Heart right ventricle (tissue), 16 donors: ENCODE measurements around the gene ZBTB1. TPM values are rescaled to one million over a fixed set of nuclear protein-coding genes. Genes with fewer than 3 reads are reported as not detected.

Source experiments
- ATAC-seq, 8 donors: fragments of 200-7000 bp; cut with Tn5 transposase; one replicate each; pipeline ENCODE4 v1.9.1; 2020; ENCODE audit warnings: mild to moderate bottlenecking in 8 of 8, moderate library complexity in 8 of 8, moderate number of reproducible peaks in 1 of 8
- DNase-seq, 2 donors: peaks; one replicate each; pipeline ENCODE4 v3.0.0-alpha.2; 2020
- H3K27ac ChIP-seq, 10 donors: fragments of 200-600 bp; sonication (generic) in 2 of 10; one replicate each; pipeline versions ENCODE4 v1.5.0 to v1.8.0; 2020 to 2022; ENCODE audit warnings: mild to moderate bottlenecking in 3 of 10
- H3K27me3 ChIP-seq, 7 donors: fragments of 200-600 bp; one replicate each; pipeline ENCODE4 v1.8.0; 2021 to 2022; ENCODE audit warnings: mild to moderate bottlenecking in 2 of 7
- H3K36me3 ChIP-seq, 9 donors: fragments of 200-600 bp; sonication (generic) in 1 of 9; one replicate each; pipeline versions ENCODE4 v1.5.0 to v1.8.0; 2020 to 2022; ENCODE audit warnings: mild to moderate bottlenecking in 2 of 9
- H3K4me1 ChIP-seq, 9 donors: fragments of 200-600 bp; sonication (generic) in 1 of 9; one replicate each; pipeline versions ENCODE4 v1.5.0 to v1.8.0; 2020 to 2022; ENCODE audit warnings: mild to moderate bottlenecking in 4 of 9
- H3K4me3 ChIP-seq, 10 donors: fragments of 200-600 bp; sonication (generic) in 2 of 10; one replicate each; pipeline versions ENCODE4 v1.5.0 to v1.8.0; 2020 to 2022; ENCODE audit warnings: mild to moderate bottlenecking in 7 of 10, moderate library complexity in 2 of 10
- H3K9me3 ChIP-seq, 11 donors: fragments of 200-600 bp in 10 of 11; sonication (generic) in 2 of 11; one replicate each; pipeline versions ENCODE4 v1.5.0 to v1.8.0; 2013 to 2022; ENCODE audit warnings: mild to moderate bottlenecking in 2 of 11, control low read depth in 1 of 11, moderate library complexity in 1 of 11
- WGBS, 2 donors: extraction: QIAGEN DNeasy Blood & Tissue Kit; methylation state at CpG; one replicate each; pipeline ENCODE4 v1.1.7; 2013; ENCODE audit warnings: inconsistent platforms in 1 of 2; 5-methylcytosine and 5-hydroxymethylcytosine counted together
- intact Hi-C, 10 donors: fragments of 100-400 bp; cut with DNase I; formaldehyde crosslinking; loops; one replicate each; pipeline versions ENCODE4 v1.11.1 to v1.14.2; 2022
- polyA plus RNA-seq, 2 donors: library from polyadenylated mRNA; stranded (reverse); fragments of 200-250 nt; gene quantifications; one replicate each; pipeline ENCODE4 v1.2.3, GENCODE V29; 2013
- total RNA-seq, 10 donors: library from RNA; stranded (reverse); fragmentation: NEBNext Ultra II Directional in 3 of 10; extraction: Animal tissue kit (Norgen Biotek cat#: 25700) in 3 of 10; gene quantifications; one replicate each; pipeline versions ENCODE4 v1.2.1 to v1.2.4, GENCODE V29; 2021 to 2023
- TF ChIP-seq, protein P1 (sequence below), 9 donors: fragments of 200-600 bp; sonication (generic) in 2 of 9; IDR thresholded peaks; one replicate each; pipeline versions ENCODE4 v1.5.0 to v1.8.0; 2021 to 2022; ENCODE audit warnings: antibody characterized with exemption in 9 of 9, mild to moderate bottlenecking in 5 of 9, moderate library complexity in 1 of 9
- donor health status: Arrhythmogenic right ventricular cardiomyopathy.
- donor health status: ischemic (EF 13 %, LVEDD 7.1; RV severe dilation, severe dysfunction).
- donor health status: healthy with polysubstance abuse.
- donor health status: DM: no; HTN: yes; CAD: no.
- donor health status: DM: no; HTN: no; CAD: no.
- donor health status: ischemic (EF 25% LVEDD 6.9; RV normal size, moderate dysfunction).
- donor health status: ischemic (EF 25% LVEDD 5.7; RV mildly dilated, moderate dysfunction).
- donor health status: healthy.
- donor health status: DM: yes; HTN: yes; CAD: no.
- donor health status: Ischemic cardiomyopathy.
- donor health status: ischemic (EF 35%, LVEDD 5.7; RV mildly dilated, moderate dysfunction).
- donor health status: nonischemic (EF 11% LVEDD 7.7; RV severe dilation, severe dysfunction).
- donor health status: DM: yes; HTN: yes; CAD: no.
- donor health status: PGD.
- donor health status: ischemic (EF 29% LVEDD 5.4; RV normal size, mild dysfunction).
- donor health status: nonischemic (EF 23%, LVEDD 6.1; RV moderate dilation, normal function).

The ZBTB1 gene
- total and polyA plus RNA-seq, 12 donors, result 5.6 to 26.4 (median 20.6) TPM

- DNase-seq (no peak), ATAC-seq (no peak)
- no peaks in the 10 kb centered on the region for H3K36me3 ChIP-seq
- intact Hi-C loops, result loop anchor here in 4 of 10 donors (5.0 to 10.0 kb wide), 3 partner anchors 90 to 230 kb away; no protein-coding TSS in a partner anchor
- H3K27me3 ChIP-seq, result peaks cover 0 to 60% (median 8%) of the 10 kb centered on the region in 7 donors
- H3K4me1 ChIP-seq, result peaks cover 0 to 35% (median 16%) of the 10 kb centered on the region in 9 donors
- H3K9me3 ChIP-seq, result peaks cover 0 to 13% (median 0%) of the 10 kb centered on the region in 11 donors
- no peak overlapping the region for H3K4me3 ChIP-seq
- no peak overlapping the region for H3K27ac ChIP-seq
- TF ChIP-seq, protein P1, sequence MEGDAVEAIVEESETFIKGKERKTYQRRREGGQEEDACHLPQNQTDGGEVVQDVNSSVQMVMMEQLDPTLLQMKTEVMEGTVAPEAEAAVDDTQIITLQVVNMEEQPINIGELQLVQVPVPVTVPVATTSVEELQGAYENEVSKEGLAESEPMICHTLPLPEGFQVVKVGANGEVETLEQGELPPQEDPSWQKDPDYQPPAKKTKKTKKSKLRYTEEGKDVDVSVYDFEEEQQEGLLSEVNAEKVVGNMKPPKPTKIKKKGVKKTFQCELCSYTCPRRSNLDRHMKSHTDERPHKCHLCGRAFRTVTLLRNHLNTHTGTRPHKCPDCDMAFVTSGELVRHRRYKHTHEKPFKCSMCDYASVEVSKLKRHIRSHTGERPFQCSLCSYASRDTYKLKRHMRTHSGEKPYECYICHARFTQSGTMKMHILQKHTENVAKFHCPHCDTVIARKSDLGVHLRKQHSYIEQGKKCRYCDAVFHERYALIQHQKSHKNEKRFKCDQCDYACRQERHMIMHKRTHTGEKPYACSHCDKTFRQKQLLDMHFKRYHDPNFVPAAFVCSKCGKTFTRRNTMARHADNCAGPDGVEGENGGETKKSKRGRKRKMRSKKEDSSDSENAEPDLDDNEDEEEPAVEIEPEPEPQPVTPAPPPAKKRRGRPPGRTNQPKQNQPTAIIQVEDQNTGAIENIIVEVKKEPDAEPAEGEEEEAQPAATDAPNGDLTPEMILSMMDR (IDR thresholded peaks at IDR 0.05), result no peak
- WGBS, 2 donors, result 76 to 89% methylated on average over 5 of the region's 5 CpGs
Measured at GRCh38 chr14:64544607-64545312, 40.2 kb downstream of the ZBTB1 start.

DNA sequence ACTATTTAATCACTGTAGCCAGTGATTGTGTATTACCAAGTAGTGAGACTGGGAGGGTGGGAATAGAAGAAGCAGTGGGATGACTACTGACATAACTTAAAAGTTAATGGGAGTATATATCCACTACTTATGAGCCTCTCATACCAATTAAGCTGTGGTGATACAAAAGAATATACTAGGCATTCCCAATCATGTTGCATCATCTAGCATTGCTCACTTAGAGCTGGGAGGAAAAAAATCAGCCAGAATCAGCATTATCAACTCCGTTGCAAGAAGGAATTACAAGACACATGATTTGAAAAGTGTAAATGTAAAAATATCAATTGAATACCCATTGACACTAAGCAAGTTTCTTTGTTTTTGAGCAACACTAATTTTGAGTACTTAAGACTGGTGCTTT lies 44.4 kb downstream of the ZBTB1 start:
- peaks cover 0 to 19% (median 13%) of the 10 kb centered on the region in 9 donors for H3K4me1 ChIP-seq
- peaks cover 0 to 46% (median 6%) of the 10 kb centered on the region in 7 donors for H3K27me3 ChIP-seq
- H3K36me3 ChIP-seq, result no peaks in the 10 kb centered on the region
- no peaks in the 10 kb centered on the region for H3K9me3 ChIP-seq
- no peak overlapping the region for H3K4me3 ChIP-seq
- ATAC-seq, result no peak
- intact Hi-C loops, result loop anchor here in 3 of 10 donors (10.0 kb wide), 2 partner anchors 86 to 226 kb away; no protein-coding TSS in a partner anchor
- TF ChIP-seq, protein P1 (IDR thresholded peaks at IDR 0.05), result no peak
- 96 to 100% methylated on average over 1 of the region's 1 CpG for WGBS, 2 donors
- no peak overlapping the region for H3K27ac ChIP-seq
- no peak for DNase-seq

DNA sequence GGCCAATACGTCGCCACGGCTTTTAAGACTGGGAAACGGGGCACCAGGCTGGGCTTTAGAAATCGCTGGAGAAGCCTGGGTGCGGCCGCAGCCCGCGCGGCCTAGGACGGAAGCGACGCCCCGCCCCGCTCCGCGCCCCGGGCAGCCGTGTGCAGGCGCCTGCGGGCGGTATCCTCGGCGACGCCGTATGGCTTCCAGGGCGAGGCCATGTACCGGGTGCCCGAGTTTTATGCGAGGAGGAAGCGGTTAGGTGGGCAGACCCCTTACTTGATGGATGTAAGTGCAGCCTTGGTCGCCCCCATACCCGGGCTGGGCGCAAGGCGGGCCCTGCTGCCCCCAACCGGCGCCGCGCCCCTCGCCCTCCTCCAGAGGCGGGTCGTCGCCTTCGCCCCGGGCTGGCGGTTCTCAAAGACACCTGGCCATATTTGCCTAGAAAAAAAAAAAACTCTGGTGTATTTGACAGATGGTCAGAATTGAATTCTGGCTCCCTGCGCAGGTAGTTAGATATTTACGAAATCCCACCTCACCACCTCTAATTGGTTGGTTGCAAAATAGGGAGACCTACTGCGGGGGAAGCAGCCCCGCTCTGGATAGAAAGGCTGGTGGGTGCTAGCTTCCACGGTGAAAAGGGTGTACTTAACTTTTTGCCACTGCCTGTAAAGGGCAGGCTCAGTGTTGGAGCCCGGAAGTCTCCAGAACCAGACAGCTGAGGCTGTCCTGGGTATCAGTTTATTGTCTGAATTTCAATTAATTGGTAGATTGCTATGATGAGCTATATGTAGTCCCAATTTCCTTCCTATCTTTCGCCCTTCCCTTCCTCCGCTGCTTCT lies 45.4 kb downstream of the ZBTB1 start, which contains the start of gene PPP1R36:
Gene PPP1R36 (plus strand): TSS at position 171 of the 830 bp plus-strand sequence. CDS start 37 bp downstream, at position 208.
- peaks cover 0 to 38% (median 6%) of the 10 kb centered on the region in 7 donors for H3K27me3 ChIP-seq
- no peaks in the 10 kb centered on the region for H3K36me3 ChIP-seq
- 8 to 9% methylated on average over 54 of the region's 54 CpGs for WGBS, 2 donors
- H3K4me3 ChIP-seq, result peak within 1 kb of the TSS in 9 of 10 donors; percentile 15 to 60 (median 50)
- intact Hi-C loops, result loop anchor here in 3 of 10 donors (10.0 kb wide), 2 partner anchors 85 to 225 kb away; no protein-coding TSS in a partner anchor
- ATAC-seq (peak; percentile 75 to 96 (median 92)), DNase-seq (peak in 1 of 2 donors; percentile 61)
- peak within 1 kb of the TSS in 1 of 10 donors; percentile 19 for H3K27ac ChIP-seq
- no peaks in the 10 kb centered on the region for H3K9me3 ChIP-seq
- TF ChIP-seq, protein P1 (IDR thresholded peaks at IDR 0.05), result no peak
- H3K4me1 ChIP-seq, result peaks cover 0 to 15% (median 13%) of the 10 kb centered on the region in 9 donors
